OCI-LY7 (cell line): ENCODE data around the gene TMF1. TPM values are rescaled to one million over a fixed set of nuclear protein-coding genes. Genes with fewer than 3 reads are reported as not detected.

ENCODE experiments used
- BruUV-seq: library from RNA; stranded (reverse); fragments of 400-500 nt; replicated peaks from 2 replicates; lab custom pipeline; 2021; lab: Mats Ljungman, UMichigan
- CTCF ChIA-PET: fragments of 300-600 bp; sonication (Branson Sonifier 250); formaldehyde crosslinking; loops from one replicate; lab custom pipeline; 2022; ENCODE audit warnings: antibody characterized with exemption; ENCODE audit not compliant: unreplicated experiment; lab: Charles Lee
- POLR2A ChIA-PET: fragments of 300-600 bp; sonication (Branson Sonifier 250); formaldehyde crosslinking; loops from one replicate; lab custom pipeline; 2022; ENCODE audit warnings: antibody characterized with exemption; lab: Charles Lee
- DNase-seq: peaks from one replicate; pipeline ENCODE4 v3.0.0-alpha.2; 2015; ENCODE audit warnings: low spot score
- H2AFZ ChIP-seq: fragments of 200-600 bp; sonication (generic), shearing (Covaris generic); 2 replicates; pipeline ENCODE4 v1.6.1; 2014; ENCODE audit warnings: mild to moderate bottlenecking, antibody characterized with exemption, low read length, moderate library complexity
- H3K27ac ChIP-seq: fragments of 200-600 bp; sonication (generic); 2 replicates; pipeline ENCODE4 v1.5.1; 2014; ENCODE audit warnings: mixed run types, low read depth, mild to moderate bottlenecking, moderate library complexity, low read length, inconsistent platforms; ENCODE audit not compliant: poor library complexity, severe bottlenecking
- H3K36me3 ChIP-seq: fragments of 200-600 bp; sonication (generic); 2 replicates; pipeline ENCODE4 v1.6.1; 2014; ENCODE audit warnings: mild to moderate bottlenecking, antibody characterized with exemption, low read length, moderate library complexity, mixed read lengths; ENCODE audit not compliant: insufficient read depth
- H3K4me1 ChIP-seq: fragments of 200-600 bp; sonication (generic); 2 replicates; pipeline ENCODE4 v1.5.1; 2014; ENCODE audit warnings: mild to moderate bottlenecking, low read length; ENCODE audit not compliant: insufficient read depth, poor library complexity, severe bottlenecking
- H3K4me2 ChIP-seq: fragments of 200-600 bp; sonication (generic); 2 replicates; pipeline ENCODE4 v1.6.1; 2014; ENCODE audit warnings: mild to moderate bottlenecking, low read length
- H3K4me3 ChIP-seq: fragments of 200-600 bp; sonication (generic); 2 replicates; pipeline ENCODE4 v1.5.1; 2014; ENCODE audit warnings: mild to moderate bottlenecking, low read depth, low read length; ENCODE audit not compliant: poor library complexity, severe bottlenecking
- H3K79me2 ChIP-seq: fragments of 200-600 bp; sonication (generic); 2 replicates; pipeline ENCODE4 v1.6.1; 2016; ENCODE audit warnings: low read depth, mild to moderate bottlenecking, low read length, moderate library complexity, mixed read lengths; ENCODE audit not compliant: insufficient read depth
- H3K9me2 ChIP-seq: fragments of 200-600 bp; sonication (generic); 2 replicates; pipeline ENCODE4 v1.6.1; 2016; ENCODE audit warnings: mild to moderate bottlenecking, low read length, mixed read lengths; ENCODE audit not compliant: insufficient read depth
- H3K9me3 ChIP-seq: fragments of 200-600 bp; sonication (generic); 2 replicates; pipeline ENCODE4 v1.6.1; 2014; ENCODE audit warnings: mild to moderate bottlenecking, mixed run types, low read length, mixed read lengths
- H4K20me1 ChIP-seq: fragments of 200-600 bp; sonication (generic); 2 replicates; pipeline ENCODE4 v1.6.1; 2014; ENCODE audit warnings: mild to moderate bottlenecking, antibody characterized with exemption, low read length, moderate library complexity, mixed read lengths; ENCODE audit not compliant: insufficient read depth
- CTCF ChIP-seq: fragments of 200-600 bp; sonication (generic); conservative IDR thresholded peaks from 2 replicates; pipeline ENCODE4 v1.5.1; 2014; ENCODE audit warnings: mild to moderate bottlenecking, antibody characterized with exemption, low read length, moderate library complexity, mixed read lengths
- EZH2phosphoT487 ChIP-seq: fragments of 200-600 bp; sonication (generic); IDR thresholded peaks from 2 replicates; pipeline ENCODE4 v1.6.1; 2018; ENCODE audit warnings: low read depth, borderline replicate concordance, mild to moderate bottlenecking, mixed run types, antibody characterized with exemption, low read length, moderate library complexity, mixed read lengths
- intact Hi-C: fragments of 100-400 bp; cut with micrococcal nuclease; formaldehyde crosslinking; loops from one replicate; pipeline ENCODE4 v1.10.0; 2022; ENCODE audit not compliant: unreplicated experiment
- total RNA-seq, 2 experiments: library from RNA; depleted of rRNA in 1 of 2; stranded (reverse); fragments of >200 nt in 1 of 2; shearing (Covaris generic) in 1 of 2; gene quantifications; 2 replicates each; pipeline ENCODE4 v1.2.3, GENCODE V29; 2014 to 2022

The TMF1 gene
- total RNA-seq, 2 experiments from 2014 or later: 20.8 to 29.4 TPM

GRCh38 chr3:69012100-69012799, 39.9 kb downstream of the TMF1 start:
- Histone ChIP-seq H4K20me1 (no peaks in the 10 kb centered on the region), H3K9me2 (no peaks in the 10 kb centered on the region), H2AFZ (peak overlapping the region; percentile 96), H3K4me3 (peak overlapping the region; percentile 73), H3K27ac (no peak overlapping the region), H3K4me1 (peaks cover 13% of the 10 kb centered on the region), H3K79me2 (no peaks in the 10 kb centered on the region; the same call in 1 of the 2 replicates), H3K4me2 (peak overlapping the region; percentile 76; the same call in 1 of the 2 replicates), H3K36me3 (no peaks in the 10 kb centered on the region), H3K9me3 (no peaks in the 10 kb centered on the region)
- BruUV-seq: no TSS peak
- intact Hi-C loops: loop anchor here (2.0 kb wide), 1 partner anchor 73 kb away; the partner anchor contains the start of gene ARL6IP5
- no peak for DNase-seq
- POLR2A ChIA-PET: interaction anchor here (0.7 to 0.8 kb wide), 2 partner anchors 79 to 87 kb away, joined by 3 to 5 read pairs; no protein-coding TSS in a partner anchor
- TF ChIP-seq EZH2phosphoT487: no peak
- TF ChIP-seq CTCF: no peak
- CTCF ChIA-PET: no interaction called here

GRCh38 chr3:69011096-69011730, 40.9 kb downstream of the TMF1 start:
- no peaks in the 10 kb centered on the region for H3K9me3 ChIP-seq
- TF ChIP-seq CTCF: no peak
- no peak for TF ChIP-seq EZH2phosphoT487
- H3K36me3 ChIP-seq: no peaks in the 10 kb centered on the region
- no peak overlapping the region for H3K4me2 ChIP-seq
- no peak overlapping the region for H2AFZ ChIP-seq
- H3K79me2 ChIP-seq: no peaks in the 10 kb centered on the region; the same call in 1 of the 2 replicates
- H3K4me1 ChIP-seq: peaks cover 13% of the 10 kb centered on the region
- no peak overlapping the region for H3K4me3 ChIP-seq
- BruUV-seq: no TSS peak
- POLR2A ChIA-PET: interaction anchor here (0.8 kb wide), 1 partner anchor 80 kb away, joined by 5 read pairs; no protein-coding TSS in a partner anchor
- H3K9me2 ChIP-seq: no peaks in the 10 kb centered on the region
- no peaks in the 10 kb centered on the region for H4K20me1 ChIP-seq
- no peak for DNase-seq
- CTCF ChIA-PET: no interaction called here
- no peak overlapping the region for H3K27ac ChIP-seq
- intact Hi-C loops: no loop called here
